GM18505 (cell line): Measurements from ENCODE around the gene ENTR1.

Experiments used
- ATAC-seq: cut with Tn5 transposase; IDR thresholded peaks from one replicate; pipeline ENCODE4 v1.9.1; 2021; ENCODE audit not compliant: unreplicated experiment
- POLR2A ChIP-seq: IDR thresholded peaks from 4 replicates; pipeline ENCODE4 v1.6.1; 2011; ENCODE audit warnings: borderline replicate concordance; ENCODE audit not compliant: insufficient read depth, insufficient read length; ENCODE audit errors: extremely low read depth

ENTR1 gene

GRCh38 chr9:136394312-136395019 lies 15.9 kb downstream of the ENTR1 start:
- TF ChIP-seq POLR2A: no peak
- no peak for ATAC-seq

GRCh38 chr9:136393531-136393930 lies 16.9 kb downstream of the ENTR1 start:
- TF ChIP-seq POLR2A: no peak
- ATAC-seq: no peak

DNA sequence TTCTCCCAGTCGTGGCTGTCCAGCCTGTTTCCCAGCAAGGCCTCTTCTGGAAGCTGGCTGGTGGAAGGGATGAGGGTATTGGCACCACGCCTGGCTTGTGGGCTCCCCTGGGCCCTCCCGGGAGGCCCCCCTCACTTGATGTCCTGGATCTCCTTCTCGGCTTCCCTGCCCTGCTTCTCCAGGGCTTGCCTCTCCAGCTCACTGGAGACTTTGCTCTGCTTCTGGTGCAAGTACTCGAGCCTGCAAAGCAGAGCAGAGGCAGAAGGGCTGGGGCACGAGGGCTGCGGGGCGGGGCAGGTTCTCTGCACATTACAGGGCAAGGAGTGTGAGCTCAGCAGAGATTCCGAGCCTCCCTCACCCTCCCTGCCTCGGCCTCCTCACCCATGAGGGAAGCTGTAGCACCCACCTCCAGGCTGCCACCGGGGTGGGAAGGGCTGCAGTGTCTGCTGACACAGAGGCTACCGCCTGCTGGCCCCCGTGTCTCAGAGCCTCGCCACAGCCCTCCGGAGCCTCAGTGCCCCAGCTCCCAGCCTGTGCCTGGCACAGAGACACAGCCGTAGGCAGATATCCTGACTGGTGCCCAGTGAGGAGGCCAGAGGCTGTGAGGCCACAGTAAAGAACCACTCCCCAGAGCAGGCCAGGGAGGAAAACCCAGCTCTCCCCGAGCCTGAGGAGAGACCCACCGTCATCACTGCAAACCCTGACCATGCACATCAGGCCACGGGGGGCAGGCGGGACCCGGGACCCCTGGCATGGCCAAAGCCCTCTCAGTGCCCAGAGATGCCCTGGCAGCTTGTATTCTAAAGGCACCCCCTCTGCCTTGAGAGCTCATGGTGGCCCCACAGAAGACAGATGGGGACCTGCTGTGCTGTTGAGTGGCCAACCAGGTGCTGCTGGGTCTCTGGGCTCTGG lies 17.6 kb downstream of the ENTR1 start:
- no peak for TF ChIP-seq POLR2A
- no peak for ATAC-seq

- TF ChIP-seq POLR2A: no peak
- no peak for ATAC-seq
Measured at GRCh38 chr9:136391737-136392537, 18.5 kb downstream of the ENTR1 start.

DNA sequence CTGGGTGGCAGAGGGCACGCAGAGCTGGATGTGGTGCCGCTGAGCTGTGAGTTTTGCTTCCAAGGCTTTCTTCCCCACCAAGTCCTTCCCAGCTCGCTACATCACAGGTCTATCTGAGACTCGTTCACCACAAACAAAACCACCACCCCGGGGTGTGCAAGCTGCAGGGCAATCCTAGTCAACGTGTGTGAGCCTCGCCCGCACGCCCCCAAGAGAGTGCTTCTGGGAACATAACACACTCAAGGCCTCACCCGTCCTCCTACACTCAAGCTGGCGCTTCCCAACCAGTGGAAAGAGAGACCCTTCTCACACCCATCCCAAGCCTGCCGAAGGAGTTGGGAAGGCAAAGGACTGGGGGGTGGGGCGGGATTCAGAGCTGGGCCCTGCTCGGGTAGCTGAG lies 21.0 kb downstream of the ENTR1 start:
- ATAC-seq: no peak
- no peak for TF ChIP-seq POLR2A

DNA sequence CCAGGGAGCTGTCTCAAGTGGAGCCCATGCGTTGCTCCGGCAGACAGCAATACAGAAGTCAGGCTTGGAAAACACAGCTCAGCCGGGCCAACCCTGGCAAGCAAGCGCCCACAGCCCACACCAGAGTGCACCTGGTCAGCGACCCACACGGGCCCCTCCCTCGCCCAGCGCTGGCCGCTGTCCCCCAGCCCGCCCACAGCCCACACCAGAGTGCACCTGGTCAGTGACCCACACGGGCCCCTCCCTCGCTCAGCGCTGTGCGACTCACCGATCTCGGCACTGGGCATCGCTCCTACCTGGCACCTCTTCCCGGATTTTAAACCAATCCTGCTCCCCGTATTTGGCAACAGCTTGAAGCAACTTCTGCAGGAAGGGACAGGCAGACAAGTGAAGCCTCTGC lies 23.2 kb downstream of the ENTR1 start:
- TF ChIP-seq POLR2A: no peak

DNA sequence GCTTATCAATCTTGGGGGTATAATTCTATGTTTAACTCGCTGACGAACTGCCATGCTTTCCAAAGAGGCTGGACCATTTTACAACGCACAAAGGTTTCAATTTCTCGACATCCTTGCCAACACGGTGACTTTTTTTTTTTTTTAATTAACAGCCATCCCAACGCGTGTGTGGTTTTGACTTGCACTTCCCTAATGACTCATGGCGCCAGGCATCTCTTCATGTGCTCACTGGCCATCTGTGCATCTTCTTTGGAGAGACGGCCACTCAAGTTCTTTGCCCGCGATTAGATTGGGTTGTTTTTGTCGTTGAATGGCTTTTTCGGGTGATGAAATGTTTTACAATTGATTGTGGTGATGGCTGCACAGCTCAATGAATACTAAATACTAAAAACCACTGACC lies 24.4 kb downstream of the ENTR1 start:
- TF ChIP-seq POLR2A: no peak
- no peak for ATAC-seq

More for the DNA sequence above, 23.2 kb downstream of the ENTR1 start:
- ATAC-seq: no peak

- TF ChIP-seq POLR2A: no peak
- ATAC-seq: no peak
Measured at GRCh38 chr9:136385015-136385414, 25.4 kb downstream of the ENTR1 start.

GRCh38 chr9:136383436-136383835 lies 27.0 kb downstream of the ENTR1 start:
- TF ChIP-seq POLR2A: no peak
- no peak for ATAC-seq

- TF ChIP-seq POLR2A: no peak
Measured at GRCh38 chr9:136381966-136382513, 28.4 kb downstream of the ENTR1 start.

GRCh38 chr9:136381311-136381710 lies 29.1 kb downstream of the ENTR1 start:
- no peak for ATAC-seq
- no peak for TF ChIP-seq POLR2A

More at GRCh38 chr9:136381966-136382513, 28.4 kb downstream of the ENTR1 start:
- no peak for ATAC-seq

- no peak for TF ChIP-seq POLR2A
- ATAC-seq: no peak
Measured at GRCh38 chr9:136380381-136380780, 30.0 kb downstream of the ENTR1 start.

DNA sequence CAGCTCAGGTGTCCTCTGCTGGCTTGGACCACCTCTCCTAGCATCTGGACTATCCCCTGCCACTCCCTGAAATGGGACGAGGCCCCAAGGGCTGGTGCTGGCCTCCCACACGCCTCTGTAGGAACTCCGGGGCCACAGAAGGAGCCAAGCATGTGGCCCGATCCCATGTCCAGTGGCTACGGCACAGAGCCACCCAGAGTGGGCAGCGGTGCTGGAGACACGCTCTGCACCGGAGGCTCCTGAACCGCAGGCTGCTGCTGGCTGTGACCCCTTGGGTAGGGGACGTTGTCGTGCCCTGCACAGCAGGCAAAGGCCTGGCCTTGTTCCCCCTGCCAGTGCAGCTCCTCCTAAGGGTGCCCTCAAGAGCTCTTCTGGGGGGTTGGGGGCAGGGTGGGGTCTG lies 30.5 kb downstream of the ENTR1 start:
- no peak for ATAC-seq
- TF ChIP-seq POLR2A: no peak

DNA sequence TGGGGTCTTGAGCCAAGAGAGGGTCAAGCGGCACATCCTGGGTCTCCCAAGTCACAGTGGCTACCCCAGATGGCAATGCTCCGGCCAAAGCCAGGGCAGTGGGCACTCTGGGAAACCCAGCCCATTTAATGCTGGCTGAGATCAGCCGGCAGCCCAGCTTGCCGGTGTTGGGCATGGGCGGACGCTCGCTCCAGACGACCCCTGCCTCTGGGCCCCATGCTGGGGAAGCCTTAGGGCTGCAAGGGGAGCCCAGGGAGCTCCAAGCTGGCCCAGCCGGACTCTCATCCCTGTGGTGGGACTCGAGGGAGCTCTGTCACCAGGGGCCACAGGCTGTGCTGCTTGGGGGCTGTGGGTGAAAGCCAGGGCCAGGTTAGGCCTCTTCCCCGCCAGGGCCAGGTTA lies 31.0 kb downstream of the ENTR1 start:
- no peak for TF ChIP-seq POLR2A

GRCh38 chr9:136379003-136379287 lies 31.5 kb downstream of the ENTR1 start:
- ATAC-seq: no peak
- no peak for TF ChIP-seq POLR2A

More for the DNA sequence above, 31.0 kb downstream of the ENTR1 start:
- ATAC-seq: no peak
